Measurements from ENCODE around the gene CASS4.

DNA sequence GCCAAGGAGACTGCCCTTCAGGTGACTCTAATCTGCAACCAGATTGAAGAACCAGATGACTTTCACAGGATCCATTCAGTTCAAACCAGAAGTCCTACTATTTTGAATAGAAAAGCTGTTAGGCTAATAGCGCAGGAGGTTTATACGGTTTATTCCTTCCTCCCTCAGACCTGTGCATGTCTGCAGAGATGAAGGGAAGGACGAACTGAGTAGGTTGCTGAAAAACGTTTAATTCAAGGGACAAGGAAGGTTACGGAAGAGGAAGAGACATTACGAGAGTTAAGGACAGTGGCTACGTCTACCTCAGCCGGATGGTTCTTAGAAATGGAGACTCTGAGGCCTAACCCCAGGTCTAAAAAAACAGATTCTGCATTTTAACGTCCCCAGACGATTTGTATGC, 21.0 kb upstream of the CASS4 start:
- TF ChIP-seq CTCF (conservative IDR thresholded peaks at IDR 0.05), result no peak
- no peak for TF ChIP-seq ZFX (IDR thresholded peaks at IDR 0.05)

All from C4-2B (cell line).